ENCODE data around the gene CAPZB.

Gene CAPZB

GRCh38 chr1:19371226-19372135, 113.9 kb downstream of the CAPZB start:
- H3K27ac ChIP-seq (ENCODE audit: insufficient read depth, low read length, poor library complexity, severe bottlenecking), result no peak overlapping the region
- H3K27me3 ChIP-seq (replicated peaks; ENCODE audit: control insufficient read depth, insufficient read depth, low read length, poor library complexity, severe bottlenecking), result no peaks in the 10 kb centered on the region
- no peak for DNase-seq
- peaks cover 52% of the 10 kb centered on the region for H3K36me3 ChIP-seq (ENCODE audit: control insufficient read depth, insufficient read depth, low read length)
- no peaks in the 10 kb centered on the region for H3K9me3 ChIP-seq (ENCODE audit: control insufficient read depth, low read length)
- H3K4me1 ChIP-seq (ENCODE audit: control insufficient read depth, insufficient read depth, low read length, poor library complexity, severe bottlenecking), result no peaks in the 10 kb centered on the region
- H3K4me3 ChIP-seq (ENCODE audit: insufficient read depth, low read depth, low read length, poor library complexity, severe bottlenecking), result no peak overlapping the region

DNA sequence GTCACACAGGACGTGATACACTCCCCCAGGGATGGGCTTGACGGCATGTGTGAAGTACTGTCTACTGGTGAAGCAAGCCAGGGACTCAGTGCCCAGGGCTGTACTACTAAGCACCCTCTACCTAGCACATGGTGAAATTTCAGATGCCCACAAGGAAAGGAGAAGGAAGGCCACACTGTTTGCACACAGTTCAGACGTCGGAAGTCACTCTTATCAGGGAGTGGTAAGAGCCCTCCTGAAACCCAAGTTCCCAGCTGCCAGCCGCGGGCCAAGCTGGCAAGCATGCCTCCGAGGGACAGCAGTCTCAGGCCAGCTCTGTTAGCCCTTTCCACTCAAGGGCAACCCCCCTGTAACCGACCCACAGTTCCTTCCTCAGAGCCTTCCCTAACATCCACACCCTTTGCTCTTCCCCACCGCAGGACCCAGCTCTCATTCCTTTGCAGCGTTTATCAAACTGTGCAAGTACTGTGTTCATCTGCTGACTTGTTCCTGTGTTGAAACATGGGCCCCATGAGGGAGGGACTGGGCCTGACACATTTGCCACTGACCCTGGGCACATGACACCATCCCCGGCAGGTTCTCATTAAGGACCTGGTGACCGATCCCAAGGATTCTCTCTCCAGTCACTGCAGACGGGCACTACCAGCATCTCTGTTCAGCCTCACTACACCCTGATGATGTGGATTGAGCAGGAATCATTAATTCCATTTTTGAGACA, 114.7 kb downstream of the CAPZB start:
- Histone ChIP-seq H3K27ac (ENCODE audit: insufficient read depth, low read length, poor library complexity, severe bottlenecking) (no peak overlapping the region), H3K4me1 (ENCODE audit: control insufficient read depth, insufficient read depth, low read length, poor library complexity, severe bottlenecking) (no peaks in the 10 kb centered on the region), H3K9me3 (ENCODE audit: control insufficient read depth, low read length) (no peaks in the 10 kb centered on the region), H3K27me3 (replicated peaks; ENCODE audit: control insufficient read depth, insufficient read depth, low read length, poor library complexity, severe bottlenecking) (no peaks in the 10 kb centered on the region), H3K36me3 (ENCODE audit: control insufficient read depth, insufficient read depth, low read length) (peaks cover 46% of the 10 kb centered on the region), H3K4me3 (ENCODE audit: insufficient read depth, low read depth, low read length, poor library complexity, severe bottlenecking) (no peak overlapping the region)
- DNase-seq, result no peak

GRCh38 chr1:19369396-19370090, 115.8 kb downstream of the CAPZB start:
- Histone ChIP-seq H3K4me3 (ENCODE audit: insufficient read depth, low read depth, low read length, poor library complexity, severe bottlenecking) (no peak overlapping the region), H3K9me3 (ENCODE audit: control insufficient read depth, low read length) (no peaks in the 10 kb centered on the region), H3K36me3 (ENCODE audit: control insufficient read depth, insufficient read depth, low read length) (peaks cover 42% of the 10 kb centered on the region), H3K27me3 (replicated peaks; ENCODE audit: control insufficient read depth, insufficient read depth, low read length, poor library complexity, severe bottlenecking) (no peaks in the 10 kb centered on the region), H3K27ac (ENCODE audit: insufficient read depth, low read length, poor library complexity, severe bottlenecking) (no peak overlapping the region), H3K4me1 (ENCODE audit: control insufficient read depth, insufficient read depth, low read length, poor library complexity, severe bottlenecking) (no peaks in the 10 kb centered on the region)
- no peak for DNase-seq

GRCh38 chr1:19368964-19369363, 116.4 kb downstream of the CAPZB start:
- H3K36me3 ChIP-seq (ENCODE audit: control insufficient read depth, insufficient read depth, low read length), result peaks cover 42% of the 10 kb centered on the region
- no peak overlapping the region for H3K4me3 ChIP-seq (ENCODE audit: insufficient read depth, low read depth, low read length, poor library complexity, severe bottlenecking)
- no peaks in the 10 kb centered on the region for H3K9me3 ChIP-seq (ENCODE audit: control insufficient read depth, low read length)
- H3K27me3 ChIP-seq (replicated peaks; ENCODE audit: control insufficient read depth, insufficient read depth, low read length, poor library complexity, severe bottlenecking), result no peaks in the 10 kb centered on the region
- H3K27ac ChIP-seq (ENCODE audit: insufficient read depth, low read length, poor library complexity, severe bottlenecking), result no peak overlapping the region
- H3K4me1 ChIP-seq (ENCODE audit: control insufficient read depth, insufficient read depth, low read length, poor library complexity, severe bottlenecking), result peaks cover 3% of the 10 kb centered on the region
- DNase-seq, result no peak

- Histone ChIP-seq H3K27ac (ENCODE audit: insufficient read depth, low read length, poor library complexity, severe bottlenecking) (no peak overlapping the region), H3K4me3 (ENCODE audit: insufficient read depth, low read depth, low read length, poor library complexity, severe bottlenecking) (no peak overlapping the region), H3K9me3 (ENCODE audit: control insufficient read depth, low read length) (no peaks in the 10 kb centered on the region), H3K36me3 (ENCODE audit: control insufficient read depth, insufficient read depth, low read length) (peaks cover 39% of the 10 kb centered on the region), H3K4me1 (ENCODE audit: control insufficient read depth, insufficient read depth, low read length, poor library complexity, severe bottlenecking) (peaks cover 6% of the 10 kb centered on the region), H3K27me3 (replicated peaks; ENCODE audit: control insufficient read depth, insufficient read depth, low read length, poor library complexity, severe bottlenecking) (no peaks in the 10 kb centered on the region)
- no peak for DNase-seq
Observed at GRCh38 chr1:19368050-19368449, 117.3 kb downstream of the CAPZB start.

GRCh38 chr1:19367584-19368041, 117.7 kb downstream of the CAPZB start:
- Histone ChIP-seq H3K4me1 (ENCODE audit: control insufficient read depth, insufficient read depth, low read length, poor library complexity, severe bottlenecking) (peaks cover 6% of the 10 kb centered on the region), H3K9me3 (ENCODE audit: control insufficient read depth, low read length) (no peaks in the 10 kb centered on the region), H3K27ac (ENCODE audit: insufficient read depth, low read length, poor library complexity, severe bottlenecking) (no peak overlapping the region), H3K4me3 (ENCODE audit: insufficient read depth, low read depth, low read length, poor library complexity, severe bottlenecking) (no peak overlapping the region), H3K27me3 (replicated peaks; ENCODE audit: control insufficient read depth, insufficient read depth, low read length, poor library complexity, severe bottlenecking) (no peaks in the 10 kb centered on the region), H3K36me3 (ENCODE audit: control insufficient read depth, insufficient read depth, low read length) (peaks cover 37% of the 10 kb centered on the region)
- DNase-seq, result no peak

- Histone ChIP-seq H3K4me3 (ENCODE audit: insufficient read depth, low read depth, low read length, poor library complexity, severe bottlenecking) (no peak overlapping the region), H3K27me3 (replicated peaks; ENCODE audit: control insufficient read depth, insufficient read depth, low read length, poor library complexity, severe bottlenecking) (no peaks in the 10 kb centered on the region), H3K4me1 (ENCODE audit: control insufficient read depth, insufficient read depth, low read length, poor library complexity, severe bottlenecking) (peaks cover 6% of the 10 kb centered on the region), H3K36me3 (ENCODE audit: control insufficient read depth, insufficient read depth, low read length) (peaks cover 30% of the 10 kb centered on the region), H3K27ac (ENCODE audit: insufficient read depth, low read length, poor library complexity, severe bottlenecking) (no peak overlapping the region), H3K9me3 (ENCODE audit: control insufficient read depth, low read length) (no peaks in the 10 kb centered on the region)
- DNase-seq, result no peak
Observed at GRCh38 chr1:19366599-19367536, 118.5 kb downstream of the CAPZB start.

GRCh38 chr1:19365721-19366120, 119.6 kb downstream of the CAPZB start:
- H3K27ac ChIP-seq (ENCODE audit: insufficient read depth, low read length, poor library complexity, severe bottlenecking), result no peak overlapping the region
- H3K4me3 ChIP-seq (ENCODE audit: insufficient read depth, low read depth, low read length, poor library complexity, severe bottlenecking), result no peak overlapping the region
- peaks cover 12% of the 10 kb centered on the region for H3K4me1 ChIP-seq (ENCODE audit: control insufficient read depth, insufficient read depth, low read length, poor library complexity, severe bottlenecking)
- H3K27me3 ChIP-seq (replicated peaks; ENCODE audit: control insufficient read depth, insufficient read depth, low read length, poor library complexity, severe bottlenecking), result no peaks in the 10 kb centered on the region
- H3K9me3 ChIP-seq (ENCODE audit: control insufficient read depth, low read length), result no peaks in the 10 kb centered on the region
- peaks cover 26% of the 10 kb centered on the region for H3K36me3 ChIP-seq (ENCODE audit: control insufficient read depth, insufficient read depth, low read length)
- DNase-seq, result no peak

DNA sequence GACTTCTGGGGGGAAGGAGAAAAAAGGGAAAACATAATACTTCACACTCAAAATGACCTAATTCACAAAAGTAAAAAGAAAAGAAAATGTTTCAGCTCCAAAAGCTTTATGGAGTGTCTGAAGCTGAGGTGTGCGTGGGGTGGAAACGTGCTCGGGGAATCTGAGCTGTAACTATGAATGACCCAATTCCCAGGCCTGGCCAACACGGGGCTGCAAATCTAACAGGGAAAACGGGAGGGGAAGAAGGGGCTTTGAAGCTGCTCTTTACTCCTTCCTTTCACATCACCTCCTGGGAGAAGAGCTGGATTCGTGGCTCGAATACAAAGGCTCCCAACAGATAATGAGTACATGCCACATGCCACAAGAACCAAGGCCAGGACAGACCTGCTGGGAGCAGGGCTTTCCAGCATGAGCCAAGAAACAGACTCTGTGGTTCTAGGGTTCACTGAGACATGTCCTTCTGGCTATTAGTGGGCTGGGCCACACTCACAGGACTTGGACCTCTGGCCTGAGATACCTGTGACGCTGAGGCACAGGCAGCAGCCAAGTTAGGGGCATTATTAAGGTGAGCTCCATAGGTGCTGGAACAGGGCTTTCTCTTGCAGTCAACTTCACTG, 121.7 kb downstream of the CAPZB start:
- no peak for DNase-seq
- no peak overlapping the region for H3K4me3 ChIP-seq (ENCODE audit: insufficient read depth, low read depth, low read length, poor library complexity, severe bottlenecking)
- no peaks in the 10 kb centered on the region for H3K27me3 ChIP-seq (replicated peaks; ENCODE audit: control insufficient read depth, insufficient read depth, low read length, poor library complexity, severe bottlenecking)
- H3K9me3 ChIP-seq (ENCODE audit: control insufficient read depth, low read length), result no peaks in the 10 kb centered on the region
- no peak overlapping the region for H3K27ac ChIP-seq (ENCODE audit: insufficient read depth, low read length, poor library complexity, severe bottlenecking)
- peaks cover 20% of the 10 kb centered on the region for H3K36me3 ChIP-seq (ENCODE audit: control insufficient read depth, insufficient read depth, low read length)
- peaks cover 15% of the 10 kb centered on the region for H3K4me1 ChIP-seq (ENCODE audit: control insufficient read depth, insufficient read depth, low read length, poor library complexity, severe bottlenecking)

Measured in effector memory CD4-positive, alpha-beta T cell (primary cell).